Stimulated activated CD4-positive, alpha-beta T cell treated with anti-CD3 and anti-CD28 coated beads, Interleukin-4, amount 100 ng/mL, for 1 hour (primary cell): ENCODE measurements around the gene RHBDL1.
A peak's percentile ranks its signal among the peaks of the same experiment; 100 is the strongest.

ENCODE experiments used
- DNase-seq: peaks from one replicate; pipeline ENCODE4 v3.0.0-alpha.2; 2020

Gene RHBDL1

GRCh38 chr16:637081-638018 lies 38.1 kb upstream of the RHBDL1 start:
- peak; percentile 87 for DNase-seq

- no peak for DNase-seq
These were observed 37.4 kb upstream of the RHBDL1 start for GRCh38 chr16:638034-638543.

GRCh38 chr16:638836-639235 lies 36.6 kb upstream of the RHBDL1 start:
- DNase-seq, result no peak

GRCh38 chr16:640614-641013 lies 34.9 kb upstream of the RHBDL1 start:
- DNase-seq, result no peak

GRCh38 chr16:641326-642188 lies 33.9 kb upstream of the RHBDL1 start, which contains the start of gene MCRIP2:
TSS of gene MCRIP2 (plus strand) at chr16:641828. CDS start at chr16:641992, 164 bp downstream.
- DNase-seq, result peak; percentile 75

- peak; percentile 42 for DNase-seq
These were observed 33.1 kb upstream of the RHBDL1 start for GRCh38 chr16:642189-643049.

GRCh38 chr16:643050-643368 lies 32.5 kb upstream of the RHBDL1 start:
- DNase-seq, result no peak

GRCh38 chr16:644556-644955 lies 30.9 kb upstream of the RHBDL1 start:
- no peak for DNase-seq

- DNase-seq, result no peak
These were observed 29.4 kb upstream of the RHBDL1 start for GRCh38 chr16:645852-646678.

GRCh38 chr16:646679-647172 lies 28.7 kb upstream of the RHBDL1 start:
- DNase-seq, result no peak

- DNase-seq, result no peak
These were observed 28.1 kb upstream of the RHBDL1 start for GRCh38 chr16:647173-647902.

- DNase-seq, result peak; percentile 53
These were observed 27.2 kb upstream of the RHBDL1 start for GRCh38 chr16:648071-648780.

- DNase-seq, result peak; percentile 94
These were observed 26.5 kb upstream of the RHBDL1 start, which contains the start of gene WDR90 for GRCh38 chr16:648781-649589. TSS of gene WDR90 (plus strand) at chr16:649365. CDS start at chr16:649417, 52 bp downstream.

GRCh38 chr16:649631-650030 lies 25.8 kb upstream of the RHBDL1 start:
- no peak for DNase-seq

GRCh38 chr16:651844-652243 lies 23.6 kb upstream of the RHBDL1 start:
- no peak for DNase-seq

- no peak for DNase-seq
These were observed 22.8 kb upstream of the RHBDL1 start for GRCh38 chr16:652454-653305.

GRCh38 chr16:654034-654433 lies 21.4 kb upstream of the RHBDL1 start:
- no peak for DNase-seq

- DNase-seq, result no peak
These were observed 18.0 kb upstream of the RHBDL1 start for GRCh38 chr16:657487-657886.
